SK-N-SH (cell line): Measurements from ENCODE around the gene LRRC43.

Experiments used
- CHD2 ChIP-seq: fragments of 150-350 bp; IDR thresholded peaks from 2 replicates; pipeline ENCODE4 v1.6.1; 2018; ENCODE audit warnings: low read length; ENCODE audit not compliant: partially characterized antibody
- CTCF ChIP-seq: fragments of 200-600 bp; sonication (generic); IDR thresholded peaks from 2 replicates; pipeline ENCODE4 v1.6.1; 2017; ENCODE audit warnings: antibody characterized with exemption, mild to moderate bottlenecking, moderate library complexity
- EP300 ChIP-seq, 2 experiments: IDR thresholded peaks; 2 replicates each; pipeline versions ENCODE4 v1.4.0 to v1.6.1; 2012; ENCODE audit warnings: borderline replicate concordance in 1 of 2, low read depth in 1 of 2, low read length in 1 of 2
- FOSL2 ChIP-seq: IDR thresholded peaks from 2 replicates; pipeline ENCODE4 v1.4.0; 2012; ENCODE audit warnings: low read depth, mild to moderate bottlenecking, moderate library complexity, borderline replicate concordance
- FOXM1 ChIP-seq: IDR thresholded peaks from 2 replicates; pipeline ENCODE4 v1.4.0; 2012; ENCODE audit warnings: low read depth, mild to moderate bottlenecking
- JUND ChIP-seq: IDR thresholded peaks from 2 replicates; pipeline ENCODE4 v1.4.0; 2012
- NRF1 ChIP-seq: IDR thresholded peaks from 2 replicates; pipeline ENCODE4 v1.6.1; 2012; ENCODE audit warnings: low read depth, mild to moderate bottlenecking, low read length
- POLR2AphosphoS5 ChIP-seq: IDR thresholded peaks from 2 replicates; pipeline ENCODE4 v1.6.1; 2012; ENCODE audit warnings: low read depth, low read length
- RAD21 ChIP-seq: IDR thresholded peaks from 2 replicates; pipeline ENCODE4 v1.6.1; 2012; ENCODE audit warnings: mild to moderate bottlenecking, low read length
- REST ChIP-seq: IDR thresholded peaks from 2 replicates; pipeline ENCODE4 v1.6.1; 2012; ENCODE audit warnings: mild to moderate bottlenecking, low read depth, low read length, moderate library complexity
- RFX5 ChIP-seq: IDR thresholded peaks from 2 replicates; pipeline ENCODE4 v1.6.1; 2012; ENCODE audit warnings: mild to moderate bottlenecking, improper control_type of control experiment, low read length
- SIN3A ChIP-seq: IDR thresholded peaks from 2 replicates; pipeline ENCODE4 v1.6.1; 2012; ENCODE audit warnings: low read depth, mild to moderate bottlenecking, low read length, moderate library complexity, borderline replicate concordance
- USF1 ChIP-seq: IDR thresholded peaks from 2 replicates; pipeline ENCODE4 v1.4.0; 2012; ENCODE audit warnings: low read depth, borderline replicate concordance
- USF2 ChIP-seq: fragments of 150-350 bp; IDR thresholded peaks from 2 replicates; pipeline ENCODE4 v1.6.1; 2017; ENCODE audit warnings: antibody characterized with exemption, low read length, low read depth, borderline replicate concordance

GRCh38 chr12:122172262-122172939, 10.5 kb upstream of the LRRC43 start:
- TF ChIP-seq CTCF: no peak
- TF ChIP-seq JUND: no peak
- TF ChIP-seq POLR2AphosphoS5: no peak
- no peak for TF ChIP-seq SIN3A
- TF ChIP-seq RAD21: no peak
- TF ChIP-seq USF1: no peak
- TF ChIP-seq USF2: no peak
- TF ChIP-seq REST: no peak
- TF ChIP-seq FOSL2: no peak
- no peak for TF ChIP-seq CHD2
- TF ChIP-seq EP300 (IDR thresholded peaks at IDR 0.05; ENCODE audit: borderline replicate concordance in 1 of 2, low read depth in 1 of 2, low read length in 1 of 2): no peak
- no peak for TF ChIP-seq RFX5
- no peak for TF ChIP-seq FOXM1
- TF ChIP-seq NRF1: no peak
